ENCODE results near the gene MGMT. TPM values are rescaled to one million over a fixed set of nuclear protein-coding genes. Genes with fewer than 3 reads are reported as not detected.

Gene MGMT
- total RNA-seq, 5 donors from 2014 or later (not counting 1 experiment from before 2014, with no cell fraction given) = 16.6 to 24.6 (median 21.1) TPM

DNA sequence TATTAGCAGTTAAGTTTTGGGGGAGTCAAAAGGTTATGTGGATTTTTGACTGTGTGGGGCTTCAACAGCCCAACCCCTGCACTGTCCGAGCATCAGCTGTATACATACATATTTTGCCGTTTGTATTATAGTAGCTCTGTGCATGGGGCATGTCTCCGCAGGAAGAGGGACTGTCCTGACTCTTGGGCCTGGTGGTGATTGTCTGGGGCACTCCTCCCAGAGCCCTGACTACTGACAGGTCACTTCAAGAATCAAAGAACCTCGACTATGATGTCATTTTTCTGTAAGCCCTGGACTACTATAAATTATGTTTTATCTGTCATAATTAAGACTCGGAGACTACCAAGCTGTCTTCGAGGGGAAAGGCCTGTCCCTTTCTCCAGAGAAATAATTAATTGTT is 51.8 kb downstream of the MGMT start:
- ChIA-PET POLR2A (no interaction called here), CTCF (no interaction called here)
- H3K4me1 Mint-ChIP-seq = peaks cover 21 to 22% (median 21%) of the 10 kb centered on the region in 3 donors
- Histone ChIP-seq H3K36me3 (ENCODE audit: control insufficient read depth in 2 of 2, extremely low read depth in 1 of 2, insufficient read depth in 1 of 2, low read length in 1 of 2) (no peaks in the 10 kb centered on the region), H3K27me3 (replicated peaks in 1 of 2; ENCODE audit: control insufficient read depth in 2 of 2, extremely low read depth in 1 of 2, insufficient read depth in 2 of 2, low read length in 1 of 2) (no peaks in the 10 kb centered on the region), H3K9me3 (no peaks in the 10 kb centered on the region), H3K4me3 (ENCODE audit: control insufficient read depth in 1 of 2, extremely low read depth in 1 of 2, low read length in 1 of 2) (no peak overlapping the region), H3K4me1 (ENCODE audit: control insufficient read depth in 1 of 2, extremely low read depth in 1 of 2, insufficient read depth in 2 of 2, low read length in 2 of 2) (peaks cover 6 to 18% of the 10 kb centered on the region in 2 experiments), H3K27ac (ENCODE audit: low read length) (no peak overlapping the region)
- DNase-seq (no peak), ATAC-seq (replicated peaks in 1 of 4) (no peak)
- no peak overlapping the region for H3K27ac Mint-ChIP-seq
- H3K4me3 Mint-ChIP-seq = no peak overlapping the region
- WGBS (ENCODE audit: insufficient coverage) = 100% methylated on average over 1 of the region's 6 CpGs
- peaks cover 15% of the 10 kb centered on the region for H3K36me3 Mint-ChIP-seq
- H3K9me3 Mint-ChIP-seq = no peaks in the 10 kb centered on the region
- H3K27me3 Mint-ChIP-seq = no peaks in the 10 kb centered on the region

DNA sequence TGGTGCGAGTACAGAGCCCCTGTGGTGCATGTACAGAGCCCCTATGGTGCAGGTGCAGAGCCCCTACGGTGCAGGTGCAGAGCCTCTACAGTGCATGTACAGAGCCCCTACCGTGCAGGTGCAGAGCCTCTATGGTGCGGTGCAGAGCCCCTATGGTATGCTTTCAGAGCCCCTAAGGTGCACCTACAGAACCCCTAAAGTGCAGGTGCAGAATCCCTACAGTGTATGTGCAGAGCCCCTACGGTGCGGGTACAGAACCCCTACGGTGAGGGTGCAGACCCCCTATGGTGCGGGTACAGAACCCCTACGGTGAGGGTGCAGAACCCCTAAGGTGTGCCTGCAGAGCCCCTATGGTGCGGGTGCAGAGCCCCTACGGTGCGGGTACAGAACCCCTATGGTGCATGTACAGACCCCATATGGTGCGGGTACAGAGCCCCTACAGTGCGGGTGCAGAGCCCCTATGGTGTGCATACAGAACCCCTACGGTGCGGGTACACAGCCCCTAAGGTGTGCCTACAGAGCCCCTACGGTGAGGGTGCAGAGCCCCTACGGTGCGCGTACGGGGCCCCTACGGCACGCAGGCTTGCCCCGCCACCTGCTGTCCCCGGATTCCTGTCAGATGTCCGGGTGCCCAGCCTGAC is 53.5 kb downstream of the MGMT start:
- 91% methylated on average over 19 of the region's 26 CpGs for WGBS (ENCODE audit: insufficient coverage)
- H3K4me1 Mint-ChIP-seq = peaks cover 10 to 13% (median 13%) of the 10 kb centered on the region in 3 donors
- Histone ChIP-seq H3K27me3 (replicated peaks in 1 of 2; ENCODE audit: control insufficient read depth in 2 of 2, extremely low read depth in 1 of 2, insufficient read depth in 2 of 2, low read length in 1 of 2) (no peaks in the 10 kb centered on the region), H3K9me3 (no peaks in the 10 kb centered on the region), H3K4me3 (ENCODE audit: control insufficient read depth in 1 of 2, extremely low read depth in 1 of 2, low read length in 1 of 2) (no peak overlapping the region), H3K27ac (ENCODE audit: low read length) (no peak overlapping the region), H3K36me3 (ENCODE audit: control insufficient read depth in 2 of 2, extremely low read depth in 1 of 2, insufficient read depth in 1 of 2, low read length in 1 of 2) (no peaks in the 10 kb centered on the region), H3K4me1 (ENCODE audit: control insufficient read depth in 1 of 2, extremely low read depth in 1 of 2, insufficient read depth in 2 of 2, low read length in 2 of 2) (peaks cover 0 to 13% of the 10 kb centered on the region in 2 experiments)
- peaks cover 22% of the 10 kb centered on the region for H3K36me3 Mint-ChIP-seq
- H3K27ac Mint-ChIP-seq = no peak overlapping the region
- H3K27me3 Mint-ChIP-seq = no peaks in the 10 kb centered on the region
- no peak for DNase-seq
- ChIA-PET CTCF (no interaction called here), POLR2A (no interaction called here)
- no peak overlapping the region for H3K4me3 Mint-ChIP-seq
- no peak for ATAC-seq (replicated peaks in 1 of 4)
- no peaks in the 10 kb centered on the region for H3K9me3 Mint-ChIP-seq

DNA sequence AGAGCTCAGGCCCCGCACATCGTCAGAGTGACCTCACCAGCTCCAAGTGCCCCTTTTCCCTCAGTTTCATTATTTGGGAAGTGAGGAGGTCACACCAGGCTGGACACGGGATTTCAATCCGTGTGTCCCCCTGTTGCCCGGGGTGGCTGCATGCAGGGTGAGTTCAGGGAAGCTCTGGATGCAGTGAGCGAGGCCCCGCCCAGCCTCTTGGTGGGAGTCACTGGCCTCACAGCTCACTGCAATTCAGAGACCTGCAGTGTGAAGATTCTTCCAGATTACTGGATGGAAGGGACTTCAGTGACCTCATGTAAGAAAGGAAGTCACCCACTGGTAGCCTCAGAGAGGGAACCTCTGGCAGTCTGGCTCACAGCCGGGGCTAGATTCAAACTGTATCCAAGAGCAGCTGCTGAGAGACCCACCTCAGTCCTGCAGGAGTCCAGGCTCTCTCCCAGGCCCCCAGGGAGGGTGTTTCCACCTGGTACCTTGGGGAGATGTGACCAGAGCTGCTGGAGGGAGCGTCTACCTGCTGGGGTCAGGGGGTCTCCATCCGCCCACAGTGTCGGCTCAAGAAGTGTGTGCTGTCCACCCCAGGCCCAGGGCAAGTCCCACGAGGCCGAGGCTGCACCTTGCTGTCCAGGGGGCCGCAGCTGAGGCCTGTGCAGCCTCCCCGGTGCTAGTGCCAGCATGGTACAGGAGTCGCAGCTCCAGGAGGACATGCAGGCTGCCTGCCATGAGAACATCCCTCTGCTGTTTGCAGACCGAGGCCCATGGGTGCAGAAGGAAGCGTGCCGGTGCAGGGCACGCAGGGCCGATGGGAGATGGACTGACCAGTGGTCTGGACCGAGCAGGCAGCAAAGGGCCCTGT is 54.4 kb downstream of the MGMT start:
- ATAC-seq (replicated peaks in 1 of 4) (no peak), DNase-seq (no peak)
- WGBS (ENCODE audit: insufficient coverage) = 85% methylated on average over 16 of the region's 22 CpGs
- CTCF ChIA-PET = no interaction called here
- POLR2A ChIA-PET = interaction anchor here in 1 of 2 donors (0.6 kb wide), 1 partner anchor 1771 kb away, joined by 5 read pairs; no protein-coding TSS in a partner anchor
- peaks cover 0 to under 1% of the 10 kb centered on the region in 2 donors for H3K36me3 ChIP-seq (ENCODE audit: control insufficient read depth in 2 of 2, extremely low read depth in 1 of 2, insufficient read depth in 1 of 2, low read length in 1 of 2)
- H3K4me1 Mint-ChIP-seq = peaks cover 5 to 12% (median 8%) of the 10 kb centered on the region in 3 donors
- H3K27me3 Mint-ChIP-seq = no peaks in the 10 kb centered on the region
- H3K27me3 ChIP-seq (replicated peaks in 1 of 2; ENCODE audit: control insufficient read depth in 2 of 2, extremely low read depth in 1 of 2, insufficient read depth in 2 of 2, low read length in 1 of 2) = no peaks in the 10 kb centered on the region
- H3K9me3 ChIP-seq = no peaks in the 10 kb centered on the region
- no peaks in the 10 kb centered on the region for H3K9me3 Mint-ChIP-seq
- peaks cover 23% of the 10 kb centered on the region for H3K36me3 Mint-ChIP-seq
- no peak overlapping the region for H3K27ac ChIP-seq (ENCODE audit: low read length)
- peaks cover 0 to 13% of the 10 kb centered on the region in 2 experiments for H3K4me1 ChIP-seq (ENCODE audit: control insufficient read depth in 1 of 2, extremely low read depth in 1 of 2, insufficient read depth in 2 of 2, low read length in 2 of 2)
- no peak overlapping the region for H3K4me3 ChIP-seq (ENCODE audit: control insufficient read depth in 1 of 2, extremely low read depth in 1 of 2, low read length in 1 of 2)
- H3K27ac Mint-ChIP-seq = no peak overlapping the region
- H3K4me3 Mint-ChIP-seq = no peak overlapping the region

DNA sequence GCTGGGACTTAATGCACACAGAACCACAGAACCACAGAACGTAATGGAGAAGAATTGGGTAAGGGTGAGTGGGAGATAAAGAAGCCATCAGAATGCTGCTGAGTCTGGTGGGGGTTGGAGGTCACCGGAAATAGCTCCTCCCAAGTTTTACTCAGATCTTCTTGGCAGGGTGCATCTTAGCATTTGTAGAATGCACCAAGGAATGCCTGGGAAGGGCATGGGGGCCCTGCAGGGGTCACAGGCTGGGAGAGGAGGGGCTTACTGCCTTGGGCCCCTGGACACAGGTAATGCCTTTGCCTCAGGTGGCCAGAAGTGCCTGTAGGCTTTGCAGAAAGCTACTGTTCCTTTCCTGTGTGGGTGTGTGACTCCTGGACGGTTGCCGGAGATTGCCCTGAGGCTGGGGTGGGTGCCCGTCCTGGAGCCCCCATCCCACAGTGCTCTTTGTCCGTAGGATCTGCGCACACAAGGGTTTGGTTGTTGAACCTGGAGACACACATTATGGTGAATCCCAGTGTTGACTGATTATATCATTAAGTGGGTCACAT is 55.1 kb downstream of the MGMT start:
- peaks cover 0 to 9% of the 10 kb centered on the region in 2 experiments for H3K4me1 ChIP-seq (ENCODE audit: control insufficient read depth in 1 of 2, extremely low read depth in 1 of 2, insufficient read depth in 2 of 2, low read length in 2 of 2)
- no peaks in the 10 kb centered on the region for H3K27me3 ChIP-seq (replicated peaks in 1 of 2; ENCODE audit: control insufficient read depth in 2 of 2, extremely low read depth in 1 of 2, insufficient read depth in 2 of 2, low read length in 1 of 2)
- ChIA-PET CTCF (no interaction called here), POLR2A (interaction anchor here in 1 of 2 donors (0.6 kb wide), 1 partner anchor 1770 kb away, joined by 5 read pairs; no protein-coding TSS in a partner anchor)
- no peak overlapping the region for H3K27ac ChIP-seq (ENCODE audit: low read length)
- H3K4me1 Mint-ChIP-seq = peaks cover 5 to 12% (median 8%) of the 10 kb centered on the region in 3 donors
- ATAC-seq (replicated peaks in 1 of 4) = no peak
- no peak overlapping the region for H3K27ac Mint-ChIP-seq
- H3K4me3 ChIP-seq (ENCODE audit: control insufficient read depth in 1 of 2, extremely low read depth in 1 of 2, low read length in 1 of 2) = no peak overlapping the region
- WGBS (ENCODE audit: insufficient coverage) = 100% methylated on average over 2 of the region's 7 CpGs
- H3K4me3 Mint-ChIP-seq = no peak overlapping the region
- H3K36me3 Mint-ChIP-seq = peaks cover 27% of the 10 kb centered on the region
- H3K9me3 Mint-ChIP-seq = no peaks in the 10 kb centered on the region
- peaks cover 0 to 7% of the 10 kb centered on the region in 2 donors for H3K36me3 ChIP-seq (ENCODE audit: control insufficient read depth in 2 of 2, extremely low read depth in 1 of 2, insufficient read depth in 1 of 2, low read length in 1 of 2)
- no peaks in the 10 kb centered on the region for H3K27me3 Mint-ChIP-seq
- no peak for DNase-seq
- no peaks in the 10 kb centered on the region for H3K9me3 ChIP-seq

DNA sequence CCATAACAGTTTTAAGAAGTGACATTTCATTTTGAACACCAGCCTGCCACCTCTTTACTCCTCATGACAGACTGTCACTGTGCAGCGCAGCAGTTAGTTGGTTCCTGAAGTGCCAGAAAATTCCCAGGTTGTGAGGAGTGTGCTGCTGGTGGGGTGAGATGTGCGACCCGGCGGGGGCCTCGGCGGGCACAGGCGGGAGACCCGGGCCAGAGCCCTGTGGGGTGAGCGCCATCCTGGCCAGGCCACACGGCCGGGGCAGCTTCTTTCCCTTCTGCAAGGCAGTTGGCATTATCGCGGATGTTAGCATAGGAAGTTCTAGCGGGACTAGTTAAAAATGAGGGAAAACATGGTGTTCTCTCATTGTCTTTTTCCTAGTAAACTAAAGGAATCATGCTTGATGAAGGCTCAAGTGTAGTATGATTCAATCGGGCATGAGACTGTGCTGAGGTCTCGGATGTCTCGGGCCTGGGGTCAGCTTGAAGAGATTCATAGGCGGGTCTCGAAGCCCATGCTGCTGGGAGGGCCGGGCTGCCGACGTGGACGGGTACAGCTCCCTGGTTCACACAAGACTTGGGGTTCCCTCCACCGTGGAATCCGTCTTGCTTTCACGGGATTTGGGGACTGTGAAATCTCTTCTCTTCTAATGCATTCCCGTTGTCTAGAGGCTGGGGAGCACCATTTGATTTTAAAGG is 56.1 kb downstream of the MGMT start:
- peaks cover 0 to 11% of the 10 kb centered on the region in 2 donors for H3K36me3 ChIP-seq (ENCODE audit: control insufficient read depth in 2 of 2, extremely low read depth in 1 of 2, insufficient read depth in 1 of 2, low read length in 1 of 2)
- H3K4me1 Mint-ChIP-seq = peaks cover 4 to 5% (median 5%) of the 10 kb centered on the region in 3 donors
- over 99% methylated on average over 19 of the region's 27 CpGs for WGBS (ENCODE audit: insufficient coverage)
- ChIA-PET POLR2A (no interaction called here), CTCF (no interaction called here)
- no peaks in the 10 kb centered on the region for H3K9me3 ChIP-seq
- no peak for DNase-seq
- H3K27ac Mint-ChIP-seq = no peak overlapping the region
- H3K27me3 ChIP-seq (replicated peaks in 1 of 2; ENCODE audit: control insufficient read depth in 2 of 2, extremely low read depth in 1 of 2, insufficient read depth in 2 of 2, low read length in 1 of 2) = no peaks in the 10 kb centered on the region
- no peak overlapping the region for H3K4me3 ChIP-seq (ENCODE audit: control insufficient read depth in 1 of 2, extremely low read depth in 1 of 2, low read length in 1 of 2)
- H3K9me3 Mint-ChIP-seq = peaks cover 0 to 6% (median 2%) of the 10 kb centered on the region in 3 donors
- no peaks in the 10 kb centered on the region for H3K27me3 Mint-ChIP-seq
- no peak overlapping the region for H3K4me3 Mint-ChIP-seq
- peaks cover 38% of the 10 kb centered on the region for H3K36me3 Mint-ChIP-seq
- H3K27ac ChIP-seq (ENCODE audit: low read length) = no peak overlapping the region
- H3K4me1 ChIP-seq (ENCODE audit: control insufficient read depth in 1 of 2, extremely low read depth in 1 of 2, insufficient read depth in 2 of 2, low read length in 2 of 2) = no peaks in the 10 kb centered on the region
- no peak for ATAC-seq (replicated peaks in 1 of 4)

DNA sequence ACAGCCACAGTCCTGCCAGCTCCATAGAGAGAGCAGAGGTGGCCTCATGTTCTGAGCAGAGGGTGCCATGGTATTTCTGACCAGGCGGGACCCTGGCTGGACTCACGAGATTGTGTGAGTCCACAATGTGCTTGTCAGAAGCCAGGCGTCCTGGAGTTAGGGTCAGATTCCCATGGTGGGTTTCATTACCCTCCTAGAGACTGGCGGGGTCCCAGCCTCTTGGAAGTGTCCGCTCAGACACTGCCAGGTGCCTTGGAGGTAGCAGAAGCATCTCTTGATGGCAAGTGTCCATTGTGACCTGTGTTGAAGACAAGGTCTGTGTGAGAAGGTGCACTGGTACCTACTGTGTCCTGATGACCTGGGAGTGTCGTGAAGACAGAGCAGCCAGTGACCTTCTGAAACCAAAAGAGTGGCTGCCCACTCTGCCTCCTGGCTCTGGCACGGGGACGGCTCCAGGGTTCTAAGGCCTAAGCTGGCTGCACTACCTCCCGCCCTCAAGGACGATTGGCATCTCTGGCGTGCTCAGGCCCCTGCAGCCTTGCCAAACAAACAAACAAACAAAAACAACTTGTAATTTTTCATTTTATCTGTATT is 56.8 kb downstream of the MGMT start:
- H3K27ac Mint-ChIP-seq = no peak overlapping the region
- Histone ChIP-seq H3K27me3 (replicated peaks in 1 of 2; ENCODE audit: control insufficient read depth in 2 of 2, extremely low read depth in 1 of 2, insufficient read depth in 2 of 2, low read length in 1 of 2) (no peaks in the 10 kb centered on the region), H3K27ac (ENCODE audit: low read length) (no peak overlapping the region), H3K36me3 (ENCODE audit: control insufficient read depth in 2 of 2, extremely low read depth in 1 of 2, insufficient read depth in 1 of 2, low read length in 1 of 2) (peaks cover 0 to 11% of the 10 kb centered on the region in 2 donors), H3K4me1 (ENCODE audit: control insufficient read depth in 1 of 2, extremely low read depth in 1 of 2, insufficient read depth in 2 of 2, low read length in 2 of 2) (no peaks in the 10 kb centered on the region), H3K4me3 (ENCODE audit: control insufficient read depth in 1 of 2, extremely low read depth in 1 of 2, low read length in 1 of 2) (no peak overlapping the region), H3K9me3 (no peaks in the 10 kb centered on the region)
- POLR2A ChIA-PET = no interaction called here
- no peak for ATAC-seq (replicated peaks in 1 of 4)
- peaks cover 0 to 6% (median 5%) of the 10 kb centered on the region in 3 donors for H3K9me3 Mint-ChIP-seq
- H3K4me3 Mint-ChIP-seq = no peak overlapping the region
- 87% methylated on average over 11 of the region's 11 CpGs for WGBS (ENCODE audit: insufficient coverage)
- H3K4me1 Mint-ChIP-seq = peaks cover 6 to 9% (median 7%) of the 10 kb centered on the region in 3 donors
- peaks cover 42% of the 10 kb centered on the region for H3K36me3 Mint-ChIP-seq
- no peak for DNase-seq
- no peaks in the 10 kb centered on the region for H3K27me3 Mint-ChIP-seq
- CTCF ChIA-PET = no interaction called here

All from T-cell (primary cell).